NCI-H748 (cell line): ENCODE data around the gene AQP3.
"Not testable (repeated sequence)": the region's sequence is repeated elsewhere in the genome, so short reads cannot be mapped to it uniquely, and the experiment has no call there.

Experiments used
- DNase-seq: peaks from one replicate; lab custom pipeline; 2025; ENCODE audit not compliant: unreplicated experiment; lab: John Stamatoyannopoulos, UW

Gene AQP3

DNA sequence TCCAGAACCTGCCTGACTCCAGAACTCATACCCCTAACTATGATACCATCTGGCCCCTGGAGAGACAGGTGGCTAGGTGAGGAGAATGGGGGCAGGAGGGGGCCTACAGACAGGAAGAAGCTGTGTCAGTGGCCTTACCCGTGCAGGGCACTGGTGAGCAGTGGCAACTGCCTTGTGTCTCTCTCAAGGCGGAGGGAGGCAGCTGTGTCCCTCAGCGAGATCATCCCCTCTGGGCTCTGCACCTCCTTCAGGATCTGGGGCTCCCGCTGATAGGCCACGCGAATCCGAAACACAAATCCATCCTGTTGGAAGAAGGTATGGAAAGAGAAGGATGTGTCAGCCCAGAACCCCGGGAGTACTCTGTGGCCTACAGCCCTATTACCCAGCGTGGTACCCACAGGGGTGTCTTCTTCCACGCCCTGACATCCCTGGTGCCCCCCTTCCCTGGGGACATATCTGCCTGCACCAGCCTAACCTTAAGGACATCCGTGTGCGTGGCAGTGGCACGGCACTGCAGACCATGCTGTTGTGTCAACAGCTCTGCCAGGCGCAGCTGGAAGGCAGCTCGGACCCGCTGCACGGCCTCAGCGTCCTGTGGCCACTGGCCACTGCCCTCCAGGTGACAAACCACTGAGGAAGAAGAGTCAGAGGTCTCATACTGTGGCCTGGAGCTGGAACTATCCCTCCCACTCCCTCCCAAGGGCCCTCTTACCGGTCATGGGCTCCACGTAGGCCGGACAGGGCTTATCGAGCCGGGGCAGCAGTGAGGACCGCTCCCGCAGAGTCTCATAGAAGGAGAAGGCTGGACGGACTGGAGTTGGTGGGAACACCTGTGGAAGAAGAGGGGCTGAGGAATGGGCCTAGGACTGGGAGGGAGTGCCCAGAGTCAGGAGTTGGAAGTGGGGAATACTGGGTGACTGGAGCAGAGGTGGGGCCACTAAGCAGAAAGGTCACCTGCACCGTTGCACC lies 18.5 kb upstream of the AQP3 start:
- no peak for DNase-seq

DNA sequence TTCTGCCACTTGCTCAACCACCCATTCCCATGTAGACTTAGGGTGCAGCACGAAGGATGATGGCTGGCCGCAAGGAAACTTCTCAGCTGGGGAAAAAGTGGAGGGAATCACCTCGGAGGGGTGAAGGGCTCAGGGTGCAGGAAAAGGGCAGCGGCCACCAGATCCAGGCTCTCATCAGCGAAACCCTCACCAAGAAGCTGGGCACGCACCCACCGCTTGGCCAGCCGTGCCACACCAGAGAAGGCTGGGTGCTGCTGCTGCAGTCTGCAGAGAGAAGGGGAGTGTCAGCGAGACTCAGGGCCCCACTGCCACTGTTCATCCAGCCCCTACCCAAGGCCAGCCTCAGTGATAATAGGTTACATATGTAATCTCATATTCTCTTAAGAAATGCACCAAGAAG lies 17.7 kb upstream of the AQP3 start:
- DNase-seq: no peak

DNA sequence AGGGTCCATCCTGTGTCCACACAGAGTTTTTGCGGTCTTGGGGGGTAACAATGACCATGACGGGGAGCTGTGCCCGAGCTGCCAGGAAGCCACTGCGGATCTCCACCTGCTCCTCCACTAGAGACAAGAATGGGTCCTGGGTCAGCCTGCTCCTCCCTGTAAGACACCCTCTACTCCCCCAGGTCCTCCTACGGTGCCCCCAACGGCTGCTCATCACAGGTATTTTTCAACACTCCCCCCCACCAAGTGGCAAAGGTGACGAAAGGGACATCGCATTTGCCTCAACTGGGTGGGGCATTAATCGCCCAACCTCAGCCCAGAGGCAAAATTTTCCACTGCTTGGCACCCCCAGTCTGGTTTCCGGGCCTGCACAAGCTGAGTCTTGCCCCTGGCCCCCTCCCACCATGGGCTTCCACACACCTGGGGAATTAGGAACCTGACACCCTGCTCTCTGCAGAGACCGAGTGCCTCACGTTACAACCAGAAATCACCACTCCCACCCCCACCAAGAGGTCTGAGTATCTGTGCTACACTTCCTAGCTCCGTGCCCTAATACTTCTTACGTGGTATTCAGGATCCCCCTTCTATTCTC lies 16.7 kb upstream of the AQP3 start:
- no peak for DNase-seq

DNA sequence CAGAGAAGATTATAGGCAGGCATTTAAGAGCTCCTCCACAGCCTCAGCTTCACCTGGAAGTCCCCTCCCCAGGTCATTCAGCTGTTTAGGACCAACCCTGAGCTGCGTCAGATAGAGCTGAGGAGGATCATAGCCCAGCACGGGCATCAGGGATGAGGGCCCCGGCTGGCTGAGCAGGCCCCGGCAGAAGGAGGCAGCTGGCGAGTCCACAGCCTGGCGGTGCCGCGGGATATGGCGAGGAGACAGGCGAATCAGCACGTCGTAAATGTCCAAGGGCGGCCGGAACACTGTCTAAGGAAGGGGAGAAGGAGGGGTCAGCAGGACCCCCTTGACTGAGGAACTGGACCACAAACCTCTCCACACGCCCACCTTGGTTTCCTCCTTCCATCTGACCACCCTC lies 15.8 kb upstream of the AQP3 start:
- no peak for DNase-seq

DNA sequence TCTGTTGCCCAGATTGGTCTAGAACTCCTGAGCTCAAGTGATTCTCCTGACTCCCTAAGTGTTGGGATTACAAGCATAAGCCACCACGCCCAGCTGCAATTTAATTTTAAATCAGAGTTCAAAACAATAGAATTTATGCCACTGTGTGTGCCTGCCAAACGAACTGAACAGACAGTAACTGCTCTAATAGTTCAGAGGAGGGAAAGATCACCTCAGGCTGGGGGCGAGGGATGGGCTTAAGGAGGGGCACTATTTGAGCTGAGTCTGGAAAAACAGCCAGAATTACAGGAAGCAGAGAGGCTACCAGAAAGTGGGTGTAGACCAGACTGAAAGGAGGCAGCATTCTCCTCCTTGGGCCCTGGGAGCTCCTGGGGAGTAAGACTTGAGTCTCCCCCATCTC lies 14.1 kb upstream of the AQP3 start:
- DNase-seq: no peak

DNA sequence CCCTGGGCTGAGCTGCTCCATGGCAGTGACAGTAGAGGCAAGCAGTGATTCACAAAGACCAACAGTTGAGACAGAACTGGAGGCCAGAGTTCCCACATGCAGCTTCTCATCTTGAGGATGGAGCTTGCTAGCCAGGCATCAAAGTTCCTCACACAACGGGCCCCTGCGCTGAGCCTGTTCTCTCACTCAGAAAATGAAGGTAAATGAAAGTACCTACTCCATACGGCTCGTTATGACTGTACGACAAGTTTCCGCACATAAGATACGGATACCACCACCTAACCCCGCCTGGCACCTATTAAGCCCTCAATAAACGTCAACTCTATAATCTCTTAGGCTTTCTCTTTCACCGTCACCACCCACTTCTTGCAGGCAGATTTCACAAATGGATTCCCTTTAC lies 13.5 kb upstream of the AQP3 start:
- no peak for DNase-seq

DNA sequence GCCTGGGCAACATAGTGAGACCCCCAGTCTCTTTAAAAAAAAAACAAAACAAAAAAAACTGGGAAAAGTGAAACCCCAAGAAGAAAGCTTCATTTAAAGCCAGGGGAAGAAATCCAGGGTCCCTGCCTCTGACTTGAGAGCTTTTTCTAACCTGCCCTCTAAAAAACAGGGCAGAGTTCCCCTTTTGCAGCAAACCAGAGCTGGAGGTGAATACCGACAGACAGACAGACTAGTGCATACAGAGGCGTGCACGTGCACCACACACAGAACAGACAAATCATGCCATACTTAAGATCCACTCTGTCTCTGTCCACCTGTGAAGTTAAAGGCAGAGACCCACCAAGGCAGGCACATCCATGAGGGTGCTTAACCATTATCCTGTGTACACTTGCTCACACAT lies 11.7 kb upstream of the AQP3 start:
- no peak for DNase-seq

DNA sequence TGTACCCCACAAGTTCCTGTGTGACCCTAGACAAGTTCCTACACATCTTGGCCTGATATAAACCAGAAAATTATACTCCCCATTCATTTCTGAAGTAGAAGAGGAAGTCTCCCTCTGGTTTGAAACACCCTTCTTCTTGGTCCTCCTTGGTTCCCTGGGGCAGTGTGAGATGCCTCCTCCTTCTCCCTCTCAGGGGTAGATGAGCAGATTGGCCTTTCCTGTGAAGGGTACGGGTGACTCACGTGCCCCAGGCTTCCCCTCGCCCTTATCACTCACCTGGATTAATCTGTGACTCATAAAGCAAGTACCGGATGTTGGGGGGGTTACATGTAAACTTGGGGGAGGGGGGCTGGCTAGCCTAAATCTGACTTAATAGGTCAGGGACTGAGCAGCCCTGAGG lies 11.1 kb upstream of the AQP3 start:
- DNase-seq: no peak

DNA sequence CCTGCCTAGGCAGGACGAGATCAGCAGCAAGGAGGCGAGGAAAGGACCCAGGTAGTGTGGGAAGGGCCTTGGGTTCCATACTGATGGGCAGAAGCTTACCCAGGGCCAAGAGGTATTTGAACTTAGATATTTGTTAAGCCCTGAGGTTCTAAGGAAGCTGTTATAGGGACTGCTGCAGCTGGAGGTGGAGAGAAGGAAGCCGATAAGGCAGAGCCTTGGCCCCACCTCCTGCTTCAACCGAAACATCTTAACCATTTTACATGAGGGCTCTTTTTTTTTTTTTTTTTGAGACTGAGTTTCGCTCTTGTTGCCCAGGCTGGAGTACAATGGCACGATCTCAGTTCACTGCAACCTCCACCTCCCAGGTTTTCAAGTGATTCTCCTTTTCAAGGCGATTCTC lies 8.6 kb upstream of the AQP3 start:
- DNase-seq: no peak

DNA sequence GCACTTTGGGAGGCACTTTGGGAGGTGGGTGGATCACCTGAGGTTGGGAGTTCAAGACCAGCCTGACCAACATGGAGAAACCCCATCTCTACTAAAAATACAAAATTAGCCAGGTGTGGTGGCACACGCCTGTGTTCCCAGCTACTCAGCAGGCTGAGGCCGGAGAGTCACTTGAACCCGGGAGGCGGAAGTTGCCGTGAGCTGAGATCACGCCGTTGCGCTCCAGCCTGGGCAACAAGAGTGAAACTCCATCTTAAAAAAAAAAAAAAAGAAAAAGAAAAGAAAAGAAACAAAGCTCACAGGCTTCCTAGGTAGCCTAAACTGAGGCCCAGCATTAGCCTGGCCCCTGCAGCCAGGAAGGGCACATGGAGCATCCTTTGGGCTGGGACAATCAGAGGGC lies 8.1 kb upstream of the AQP3 start:
- DNase-seq: not testable (repeated sequence)

DNA sequence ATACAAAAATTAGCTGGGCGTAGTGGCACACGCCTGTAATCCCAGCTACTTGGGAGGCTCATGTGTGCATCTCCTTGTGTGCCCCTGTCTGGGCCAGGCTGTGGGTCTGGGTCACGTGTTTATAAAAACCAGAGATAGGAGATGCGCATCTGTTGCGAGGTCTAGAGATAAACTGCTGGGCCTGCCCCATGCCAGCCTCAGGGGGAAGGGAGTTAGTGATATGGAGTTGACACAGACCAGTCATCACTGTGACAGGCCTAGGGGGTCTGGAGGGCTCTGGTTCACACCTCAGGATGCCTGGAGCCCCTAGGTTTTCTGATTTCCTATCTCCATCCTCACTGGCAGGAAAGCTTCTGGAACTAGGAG lies 7.3 kb upstream of the AQP3 start:
- not testable (repeated sequence) for DNase-seq

DNA sequence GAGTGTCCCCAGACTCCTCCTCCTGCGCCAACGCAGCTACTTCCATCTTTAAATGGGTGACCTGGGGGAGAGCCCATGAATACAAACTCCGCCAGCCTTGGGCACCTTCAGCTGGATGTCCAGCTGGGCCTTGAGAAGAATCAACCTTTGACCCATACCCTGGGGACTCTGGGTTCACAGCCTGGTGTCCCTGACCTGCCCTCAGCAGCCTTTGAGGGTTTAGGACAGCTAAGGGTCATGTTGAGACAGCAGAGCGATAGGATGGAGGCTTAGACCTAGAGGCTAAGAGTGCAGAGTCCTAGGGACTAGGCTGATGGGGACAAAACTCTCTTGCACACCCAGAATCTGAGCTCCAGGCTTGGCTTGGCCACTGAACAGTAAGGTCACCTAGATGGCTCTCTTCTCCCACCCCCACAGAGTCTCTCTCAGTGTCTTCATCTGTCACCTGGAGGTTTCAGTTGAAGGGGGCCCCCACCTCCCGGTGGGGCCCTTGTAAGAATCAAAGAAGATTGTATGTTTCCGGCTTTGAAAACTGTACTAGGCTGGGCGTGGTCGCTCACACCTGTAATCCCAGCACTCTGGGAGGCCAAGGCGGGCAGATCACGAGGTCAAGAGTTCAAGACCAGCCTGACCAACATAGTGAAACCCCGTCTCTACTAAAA lies 6.7 kb upstream of the AQP3 start:
- DNase-seq: no peak

DNA sequence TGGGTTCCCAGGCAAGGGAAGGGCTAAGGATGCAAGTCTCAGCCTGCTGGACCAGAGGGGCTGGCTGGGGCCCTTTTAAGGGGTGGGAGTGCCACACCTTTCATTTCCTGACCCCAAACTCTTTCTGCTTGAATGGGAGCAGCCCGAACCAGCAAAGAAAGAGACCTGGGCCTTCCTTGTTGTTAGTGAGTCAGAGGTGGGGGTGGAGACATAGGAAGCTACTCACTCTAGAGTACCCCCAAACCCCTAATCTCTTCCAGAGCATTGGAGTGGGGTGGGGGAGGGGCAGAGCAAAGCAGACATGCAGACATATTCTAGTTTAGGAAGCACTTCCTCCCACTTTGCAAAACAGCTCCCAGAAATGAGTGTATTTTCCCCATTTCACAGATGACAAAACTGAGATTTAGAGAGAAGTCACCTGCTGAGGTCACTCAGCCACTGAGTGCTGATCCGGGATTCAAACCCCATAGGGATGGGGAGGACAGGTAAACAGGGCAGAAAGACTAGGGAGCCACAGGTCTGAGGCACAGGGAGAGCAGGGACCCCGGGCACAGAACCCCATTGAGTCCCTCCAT lies 6.0 kb upstream of the AQP3 start:
- no peak for DNase-seq

DNA sequence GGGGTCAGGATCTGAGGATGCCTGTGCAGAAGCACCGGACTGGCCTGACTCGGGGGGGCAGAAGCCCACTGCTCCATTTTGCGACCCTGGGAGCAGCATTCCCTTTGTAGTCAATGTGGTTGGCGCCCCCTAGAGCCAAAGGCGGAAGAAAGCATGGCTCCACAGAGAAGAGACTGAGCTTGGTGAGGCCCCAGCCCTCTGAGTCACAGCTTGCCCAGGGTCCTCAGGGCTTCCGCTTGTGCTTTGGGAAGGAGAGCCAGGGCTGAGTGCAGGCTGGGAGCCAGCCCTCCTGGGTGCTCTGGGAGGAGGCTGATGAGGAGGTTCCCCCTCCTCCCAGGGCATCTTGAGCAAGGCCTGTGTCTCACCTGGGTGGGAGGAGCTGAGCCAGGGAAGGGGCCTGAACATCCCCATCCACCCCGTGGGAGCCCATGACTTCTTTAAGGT lies 5.5 kb upstream of the AQP3 start:
- DNase-seq: peak; percentile 42

DNA sequence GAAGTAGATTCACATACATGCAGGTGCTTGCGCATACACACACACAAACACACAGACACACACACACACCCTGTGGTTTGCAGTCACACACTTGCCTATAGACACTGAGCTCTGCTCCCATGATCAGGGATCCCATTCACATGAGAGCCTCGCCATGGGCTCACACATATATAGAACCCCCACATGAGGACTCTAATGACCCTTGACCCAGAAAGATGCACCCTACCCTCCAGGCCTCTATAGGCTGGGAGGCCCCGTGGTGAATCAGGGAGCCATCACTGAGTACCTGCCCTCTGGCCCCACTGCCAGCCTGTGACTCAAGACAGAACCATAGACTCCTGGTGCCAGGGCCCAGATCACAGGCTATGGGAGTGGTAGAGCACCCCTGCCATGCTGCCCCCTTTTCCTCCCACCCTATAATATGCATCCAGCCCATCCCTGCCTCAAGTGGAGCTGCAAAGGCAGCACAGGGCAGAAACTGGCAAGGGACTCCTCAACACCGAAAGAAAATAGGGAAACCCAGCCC lies 3.3 kb upstream of the AQP3 start:
- no peak for DNase-seq

DNA sequence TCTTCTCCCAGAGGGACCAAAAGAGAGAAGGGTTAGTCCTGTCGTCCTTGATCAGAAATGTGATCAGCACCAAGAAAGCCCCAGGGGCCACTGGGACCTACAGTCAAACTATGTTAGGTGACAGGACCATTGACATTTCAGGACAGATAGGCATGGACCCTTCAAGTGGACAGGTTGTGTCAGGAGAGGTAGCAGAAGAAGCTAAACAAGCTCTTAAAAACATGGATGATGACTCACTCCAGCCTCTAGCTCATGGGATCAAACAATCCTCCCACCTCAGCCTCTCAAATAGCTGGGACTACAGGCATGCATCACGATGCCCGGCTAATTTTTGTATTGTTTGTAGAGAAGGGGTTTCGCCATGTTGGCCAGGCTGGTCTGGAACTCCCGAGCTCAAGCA lies 2.3 kb upstream of the AQP3 start:
- no peak for DNase-seq

DNA sequence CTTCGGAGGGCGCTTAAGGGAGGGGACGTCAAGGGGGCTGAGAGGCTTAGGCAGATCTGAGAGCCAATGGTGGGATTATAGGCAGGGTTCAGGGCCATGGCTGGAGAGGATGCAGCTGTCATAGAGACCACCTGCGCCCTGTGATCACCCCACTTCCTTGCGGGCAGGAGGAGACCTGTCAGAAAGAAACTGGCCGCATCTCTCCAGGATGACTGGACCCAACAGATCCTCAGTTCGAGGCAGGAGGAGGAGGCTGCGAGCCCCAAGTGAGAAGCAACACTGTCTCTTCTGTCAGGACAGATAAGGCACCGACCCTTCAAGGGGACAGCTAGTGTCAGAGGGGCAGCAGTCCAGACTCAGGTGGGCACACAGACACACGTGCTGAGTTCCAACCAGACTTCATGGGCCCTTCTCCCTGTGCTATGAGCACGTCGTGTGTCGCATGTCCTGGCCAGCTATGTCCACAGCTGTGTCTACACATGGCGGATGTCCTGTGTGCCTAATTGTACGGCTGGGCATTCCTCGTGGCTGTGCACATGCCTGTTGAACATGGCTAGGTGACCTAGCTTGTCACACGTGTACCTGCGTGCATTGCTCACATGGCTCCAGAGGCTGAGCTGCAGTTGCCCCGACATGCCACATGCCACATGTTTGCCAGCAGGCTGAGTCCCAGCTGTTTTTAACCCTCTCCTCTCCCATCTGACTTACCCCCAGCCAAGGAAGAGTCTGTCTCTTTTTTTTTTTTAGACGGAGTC lies 583 bp upstream of the AQP3 start:
- DNase-seq: peak; percentile 28

DNA sequence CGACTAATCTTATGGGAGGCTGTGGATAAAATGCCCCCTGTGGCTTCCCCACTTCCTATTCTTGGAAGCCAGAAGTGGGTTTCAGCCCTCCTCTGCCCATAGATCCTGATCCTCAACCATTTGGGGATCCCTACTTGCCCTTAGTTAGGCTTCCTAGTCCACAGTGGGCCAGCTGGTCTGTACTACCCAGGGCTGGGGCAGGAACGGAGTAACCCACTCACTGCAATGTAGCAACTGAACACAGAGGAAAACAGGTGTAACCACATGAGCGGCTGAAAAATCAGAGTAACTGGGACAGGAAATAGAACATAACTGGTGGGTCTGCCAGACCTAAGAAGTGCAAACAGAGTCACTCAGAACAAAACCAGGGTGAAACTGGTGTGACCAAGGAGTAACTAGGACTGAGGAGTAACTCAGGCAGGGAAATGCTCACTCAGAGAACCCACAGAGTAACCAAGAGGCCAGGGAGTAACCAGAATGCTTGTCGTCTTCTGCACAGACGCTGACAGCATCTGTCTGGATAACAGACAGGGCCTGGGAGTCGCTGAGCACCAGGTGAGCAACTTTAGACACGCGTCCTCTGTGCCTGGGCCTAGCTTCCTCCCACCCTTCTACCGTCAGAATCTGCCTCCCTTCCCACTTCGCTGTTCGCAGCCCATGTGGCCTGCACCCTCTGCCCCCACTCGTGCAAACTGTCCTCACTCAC lies 1.0 kb downstream of the AQP3 start:
- no peak for DNase-seq

DNA sequence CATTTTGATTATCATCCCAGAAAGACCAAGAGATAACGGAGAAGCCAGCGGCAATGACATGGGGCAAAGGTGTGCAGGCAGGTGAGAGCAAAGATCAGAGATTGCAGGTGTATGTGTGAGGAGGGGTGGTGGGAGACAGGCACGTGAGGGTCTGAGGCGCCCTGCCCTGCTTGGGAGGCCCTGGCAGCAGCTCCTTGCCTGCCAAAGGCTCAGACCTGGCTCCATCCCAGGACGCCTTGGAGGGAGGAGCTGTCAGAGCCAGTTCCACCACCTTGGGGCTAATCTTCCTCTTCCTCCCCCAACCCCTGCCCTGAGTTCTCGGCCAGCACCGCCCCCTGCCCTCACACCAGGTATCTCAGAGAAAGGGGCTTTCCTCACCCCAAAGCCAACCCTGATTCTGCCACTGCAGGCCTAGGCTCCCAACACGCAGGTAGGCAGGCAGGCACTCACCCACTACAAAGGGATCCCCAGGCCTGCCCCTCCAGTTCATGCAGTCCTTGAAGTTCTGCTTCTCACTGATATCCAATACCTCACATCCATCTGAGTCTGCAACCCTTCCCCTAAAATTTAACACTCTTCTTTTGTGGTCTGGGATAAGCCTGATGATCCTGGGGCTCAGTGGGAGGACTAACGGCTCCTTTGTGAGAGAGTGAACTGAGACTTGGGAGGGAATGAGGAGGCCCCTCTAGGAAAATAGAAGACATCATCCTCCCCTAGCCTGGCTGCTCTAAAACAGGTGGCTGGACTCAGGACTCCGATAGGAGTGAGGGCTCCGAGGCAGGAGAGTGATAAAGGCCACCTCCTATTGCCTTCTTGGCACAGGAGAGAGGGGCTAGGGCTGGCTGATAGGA lies 1.8 kb downstream of the AQP3 start:
- DNase-seq: no peak
